ENCODE measurements around the gene NADK.
"Not testable (repeated sequence)": the region's sequence is repeated elsewhere in the genome, so short reads cannot be mapped to it uniquely, and the experiment has no call there.

The NADK gene

GRCh38 chr1:1756661-1757421 lies 21.4 kb downstream of the NADK start:
- peak overlapping the region in 1 of 2 donors; percentile 52 for H3K27ac Mint-ChIP-seq
- no peaks in the 10 kb centered on the region for H3K9me3 Mint-ChIP-seq
- H3K4me1 Mint-ChIP-seq (ENCODE audit: low read depth in 2 of 2) = peaks cover 5 to 13% of the 10 kb centered on the region in 2 donors
- no peaks in the 10 kb centered on the region for H3K27me3 Mint-ChIP-seq
- H3K36me3 Mint-ChIP-seq (ENCODE audit: insufficient read depth) = peaks cover 31% of the 10 kb centered on the region
- ATAC-seq (replicated peaks) (no peak), DNase-seq (no peak)
- no peak overlapping the region for H3K4me3 Mint-ChIP-seq

GRCh38 chr1:1755852-1756251 lies 22.4 kb downstream of the NADK start:
- Mint-ChIP-seq H3K4me3 (no peak overlapping the region), H3K4me1 (ENCODE audit: low read depth in 2 of 2) (peaks cover 5 to 13% of the 10 kb centered on the region in 2 donors), H3K27ac (no peak overlapping the region), H3K27me3 (no peaks in the 10 kb centered on the region), H3K36me3 (ENCODE audit: insufficient read depth) (peaks cover 24% of the 10 kb centered on the region), H3K9me3 (no peaks in the 10 kb centered on the region)
- ATAC-seq (replicated peaks) (no peak), DNase-seq (no peak)

- Mint-ChIP-seq H3K27me3 (no peaks in the 10 kb centered on the region), H3K4me3 (no peak overlapping the region), H3K4me1 (ENCODE audit: low read depth in 2 of 2) (peaks cover 5 to 13% of the 10 kb centered on the region in 2 donors), H3K27ac (no peak overlapping the region), H3K9me3 (no peaks in the 10 kb centered on the region), H3K36me3 (ENCODE audit: insufficient read depth) (peaks cover 24% of the 10 kb centered on the region)
- DNase-seq (no peak), ATAC-seq (replicated peaks) (no peak)
These were observed 22.8 kb downstream of the NADK start for GRCh38 chr1:1755426-1755825.

GRCh38 chr1:1754051-1754815 lies 24.0 kb downstream of the NADK start:
- H3K36me3 Mint-ChIP-seq (ENCODE audit: insufficient read depth) = peaks cover 19% of the 10 kb centered on the region
- H3K4me1 Mint-ChIP-seq (ENCODE audit: low read depth in 2 of 2) = peaks cover 5 to 13% of the 10 kb centered on the region in 2 donors
- H3K27ac Mint-ChIP-seq = peak overlapping the region; percentile 32 to 56
- ATAC-seq (replicated peaks) (no peak), DNase-seq (no peak)
- H3K4me3 Mint-ChIP-seq = no peak overlapping the region
- no peaks in the 10 kb centered on the region for H3K27me3 Mint-ChIP-seq
- no peaks in the 10 kb centered on the region for H3K9me3 Mint-ChIP-seq

- H3K4me3 Mint-ChIP-seq = no peak overlapping the region
- peak overlapping the region in 1 of 2 donors; percentile 56 for H3K27ac Mint-ChIP-seq
- DNase-seq (no peak), ATAC-seq (replicated peaks) (no peak)
- peaks cover 5 to 10% of the 10 kb centered on the region in 2 donors for H3K4me1 Mint-ChIP-seq (ENCODE audit: low read depth in 2 of 2)
- no peaks in the 10 kb centered on the region for H3K9me3 Mint-ChIP-seq
- peaks cover 14% of the 10 kb centered on the region for H3K36me3 Mint-ChIP-seq (ENCODE audit: insufficient read depth)
- H3K27me3 Mint-ChIP-seq = no peaks in the 10 kb centered on the region
These were observed 24.7 kb downstream of the NADK start for GRCh38 chr1:1753607-1754005.

GRCh38 chr1:1752636-1753606 lies 25.3 kb downstream of the NADK start:
- peaks cover 9% of the 10 kb centered on the region for H3K36me3 Mint-ChIP-seq (ENCODE audit: insufficient read depth)
- H3K27me3 Mint-ChIP-seq = no peaks in the 10 kb centered on the region
- peaks cover 3 to 6% of the 10 kb centered on the region in 2 donors for H3K4me1 Mint-ChIP-seq (ENCODE audit: low read depth in 2 of 2)
- no peaks in the 10 kb centered on the region for H3K9me3 Mint-ChIP-seq
- DNase-seq (no peak), ATAC-seq (replicated peaks) (no peak)
- no peak overlapping the region for H3K27ac Mint-ChIP-seq
- no peak overlapping the region for H3K4me3 Mint-ChIP-seq

- Mint-ChIP-seq H3K4me3 (no peak overlapping the region), H3K4me1 (ENCODE audit: low read depth in 2 of 2) (peaks cover 0 to 2% of the 10 kb centered on the region in 2 donors)
These were observed 26.1 kb downstream of the NADK start for GRCh38 chr1:1752190-1752589.

GRCh38 chr1:1749941-1750340 lies 28.3 kb downstream of the NADK start:
- not testable (repeated sequence) for H3K36me3 Mint-ChIP-seq (ENCODE audit: insufficient read depth); H3K9me3 Mint-ChIP-seq; H3K4me1 Mint-ChIP-seq (ENCODE audit: low read depth in 2 of 2); H3K27ac Mint-ChIP-seq; DNase-seq; H3K27me3 Mint-ChIP-seq; ATAC-seq (replicated peaks); H3K4me3 Mint-ChIP-seq

More at GRCh38 chr1:1752190-1752589, 26.1 kb downstream of the NADK start:
- DNase-seq (no peak), ATAC-seq (replicated peaks) (no peak)
- no peak overlapping the region for H3K27ac Mint-ChIP-seq
- H3K36me3 Mint-ChIP-seq (ENCODE audit: insufficient read depth) = peaks cover 7% of the 10 kb centered on the region
- H3K9me3 Mint-ChIP-seq = no peaks in the 10 kb centered on the region
- no peaks in the 10 kb centered on the region for H3K27me3 Mint-ChIP-seq

- Mint-ChIP-seq H3K4me1 (ENCODE audit: low read depth in 2 of 2) (peaks cover 0 to 2% of the 10 kb centered on the region in 2 donors), H3K36me3 (ENCODE audit: insufficient read depth) (peaks cover 3% of the 10 kb centered on the region), H3K27me3 (no peaks in the 10 kb centered on the region), H3K27ac (no peak overlapping the region), H3K4me3 (peak overlapping the region in 1 of 2 donors; percentile 21), H3K9me3 (no peaks in the 10 kb centered on the region)
- DNase-seq (no peak), ATAC-seq (replicated peaks) (no peak)
These were observed 29.5 kb downstream of the NADK start for GRCh38 chr1:1748686-1749321.

GRCh38 chr1:1746566-1746909 lies 31.7 kb downstream of the NADK start:
- H3K4me1 Mint-ChIP-seq (ENCODE audit: low read depth in 2 of 2); H3K27me3 Mint-ChIP-seq; H3K9me3 Mint-ChIP-seq; DNase-seq: not testable (repeated sequence)
- H3K4me3 Mint-ChIP-seq = peak overlapping the region; percentile 37 to 72
- ATAC-seq (replicated peaks) = peak; percentile 76
- H3K36me3 Mint-ChIP-seq (ENCODE audit: insufficient read depth) = peaks cover 13% of the 10 kb centered on the region
- peak overlapping the region; percentile 86 to 94 for H3K27ac Mint-ChIP-seq

GRCh38 chr1:1745651-1746565 lies 32.4 kb downstream of the NADK start:
- H3K36me3 Mint-ChIP-seq (ENCODE audit: insufficient read depth) = peaks cover 13% of the 10 kb centered on the region

GRCh38 chr1:1742529-1742928 lies 35.7 kb downstream of the NADK start:
- not testable (repeated sequence) for H3K9me3 Mint-ChIP-seq

More at GRCh38 chr1:1745651-1746565, 32.4 kb downstream of the NADK start:
- Mint-ChIP-seq H3K27ac (peak overlapping the region; percentile 86 to 94), H3K4me3 (peak overlapping the region; percentile 37 to 72)
- H3K27me3 Mint-ChIP-seq; H3K9me3 Mint-ChIP-seq; H3K4me1 Mint-ChIP-seq (ENCODE audit: low read depth in 2 of 2): not testable (repeated sequence)
- ATAC-seq (replicated peaks) (peak; percentile 70), DNase-seq (peak; percentile 74 to 91 (median 85))

More at GRCh38 chr1:1742529-1742928, 35.7 kb downstream of the NADK start:
- not testable (repeated sequence) for H3K27me3 Mint-ChIP-seq; ATAC-seq (replicated peaks); H3K27ac Mint-ChIP-seq; DNase-seq; H3K4me3 Mint-ChIP-seq; H3K4me1 Mint-ChIP-seq (ENCODE audit: low read depth in 2 of 2)
- peaks cover 13% of the 10 kb centered on the region for H3K36me3 Mint-ChIP-seq (ENCODE audit: insufficient read depth)
